ENCODE results near the gene RGS19. TPM values are rescaled to one million over a fixed set of nuclear protein-coding genes. Genes with fewer than 3 reads are reported as not detected.

The RGS19 gene
- total and polyA plus RNA-seq, 11 donors: 3.2 to 25.6 (median 5.3) TPM

DNA sequence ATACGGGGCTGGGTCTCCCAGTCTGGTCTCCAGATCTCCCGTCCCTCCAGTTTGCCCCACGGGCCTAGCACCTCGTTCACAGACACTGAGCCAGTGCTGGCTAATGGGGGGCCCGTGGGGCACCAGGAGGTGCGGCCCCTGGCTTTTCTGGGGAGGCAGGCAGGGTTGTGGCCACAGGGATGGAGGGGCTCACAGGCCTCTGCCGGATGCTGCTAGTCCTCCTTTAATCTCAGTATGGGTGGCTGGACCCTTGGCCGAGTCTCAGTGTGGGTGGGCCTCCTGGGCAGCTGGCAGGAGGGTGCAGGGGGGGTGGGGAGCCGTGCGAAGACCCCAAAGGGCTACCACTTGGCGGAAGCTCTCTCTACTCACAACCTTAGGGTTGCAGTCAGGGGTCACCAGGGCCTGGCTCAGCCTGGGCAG, 28.3 kb downstream of the RGS19 start:
- Histone ChIP-seq H3K27ac (peak overlapping the region; percentile 78 to 96 (median 91)), H3K27me3 (peaks cover 0 to 61% (median 14%) of the 10 kb centered on the region in 9 donors), H3K4me1 (peaks cover 0 to 54% (median 29%) of the 10 kb centered on the region in 12 donors), H3K4me3 (peak overlapping the region in 11 of 12 donors; percentile 20 to 91 (median 61)), H3K9me3 (no peaks in the 10 kb centered on the region), H3K36me3 (peaks cover 0 to 23% (median 8%) of the 10 kb centered on the region in 9 donors)
- WGBS, 4 donors: 67 to 72% (median 69%) methylated on average over 9 to 11 of the region's 11 CpGs
- ATAC-seq: no peak
- TF ChIP-seq POLR2A (IDR thresholded peaks at IDR 0.05): no peak
- TF ChIP-seq, protein P1, sequence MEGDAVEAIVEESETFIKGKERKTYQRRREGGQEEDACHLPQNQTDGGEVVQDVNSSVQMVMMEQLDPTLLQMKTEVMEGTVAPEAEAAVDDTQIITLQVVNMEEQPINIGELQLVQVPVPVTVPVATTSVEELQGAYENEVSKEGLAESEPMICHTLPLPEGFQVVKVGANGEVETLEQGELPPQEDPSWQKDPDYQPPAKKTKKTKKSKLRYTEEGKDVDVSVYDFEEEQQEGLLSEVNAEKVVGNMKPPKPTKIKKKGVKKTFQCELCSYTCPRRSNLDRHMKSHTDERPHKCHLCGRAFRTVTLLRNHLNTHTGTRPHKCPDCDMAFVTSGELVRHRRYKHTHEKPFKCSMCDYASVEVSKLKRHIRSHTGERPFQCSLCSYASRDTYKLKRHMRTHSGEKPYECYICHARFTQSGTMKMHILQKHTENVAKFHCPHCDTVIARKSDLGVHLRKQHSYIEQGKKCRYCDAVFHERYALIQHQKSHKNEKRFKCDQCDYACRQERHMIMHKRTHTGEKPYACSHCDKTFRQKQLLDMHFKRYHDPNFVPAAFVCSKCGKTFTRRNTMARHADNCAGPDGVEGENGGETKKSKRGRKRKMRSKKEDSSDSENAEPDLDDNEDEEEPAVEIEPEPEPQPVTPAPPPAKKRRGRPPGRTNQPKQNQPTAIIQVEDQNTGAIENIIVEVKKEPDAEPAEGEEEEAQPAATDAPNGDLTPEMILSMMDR (IDR thresholded peaks at IDR 0.05): no peak
- DNase-seq: no peak
- intact Hi-C loops (cut with DNase I): no loop called here

DNA sequence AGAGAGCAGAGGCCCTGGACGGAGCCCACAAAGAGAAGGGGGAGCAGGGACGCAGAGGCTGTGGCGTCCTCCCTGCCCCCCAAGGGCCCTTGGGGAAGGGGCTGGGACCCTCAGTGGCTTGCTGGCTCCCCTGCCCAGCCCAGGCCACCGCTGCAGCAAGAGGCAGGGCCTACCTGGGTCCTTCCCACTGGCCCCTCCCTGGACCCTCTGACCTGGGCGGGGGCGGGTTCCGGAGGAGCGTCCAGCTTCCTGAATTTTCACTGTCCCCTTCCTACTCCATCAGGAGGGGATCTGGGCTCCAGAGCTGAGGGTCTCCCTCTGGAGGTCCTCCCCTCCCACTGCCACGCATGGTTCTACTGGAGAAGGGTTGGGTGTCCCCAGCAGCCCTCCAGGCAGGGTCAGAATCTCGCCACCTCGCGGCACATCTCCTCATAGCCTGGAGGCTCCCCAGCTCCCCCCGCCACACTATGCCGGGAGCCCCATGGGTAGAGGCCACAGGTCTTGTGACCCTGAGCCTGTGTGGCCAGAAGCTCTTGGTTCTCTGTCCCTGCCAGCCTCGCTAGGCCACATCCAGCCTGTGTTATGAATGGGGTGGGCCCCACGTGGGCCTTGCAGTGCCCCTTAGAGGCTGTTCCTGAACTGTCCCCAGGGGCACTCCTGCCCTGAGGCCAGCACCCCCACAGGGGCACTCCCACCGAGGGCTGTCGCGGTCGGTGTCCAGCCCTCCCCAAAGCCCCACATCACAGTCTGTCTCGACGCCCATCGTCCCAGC, 28.9 kb downstream of the RGS19 start:
- peaks cover 0 to 51% (median 27%) of the 10 kb centered on the region in 12 donors for H3K4me1 ChIP-seq
- H3K4me3 ChIP-seq: peak overlapping the region; percentile 2 to 91 (median 61)
- TF ChIP-seq, protein P1 (IDR thresholded peaks at IDR 0.05): peak in 4 of 12 donors; percentile 6 to 30 (median 18)
- TF ChIP-seq POLR2A (IDR thresholded peaks at IDR 0.05): no peak
- DNase-seq: peak in 1 of 5 donors; percentile 56
- peak overlapping the region; percentile 78 to 96 (median 91) for H3K27ac ChIP-seq
- peak in 2 of 4 donors; percentile 3 to 5 for ATAC-seq
- intact Hi-C loops (cut with DNase I): no loop called here
- 57 to 73% (median 63%) methylated on average over 16 to 23 of the region's 23 CpGs for WGBS, 4 donors
- H3K9me3 ChIP-seq: no peaks in the 10 kb centered on the region
- H3K27me3 ChIP-seq: peaks cover 0 to 57% (median 14%) of the 10 kb centered on the region in 9 donors
- peaks cover 0 to 23% (median 8%) of the 10 kb centered on the region in 9 donors for H3K36me3 ChIP-seq

DNA sequence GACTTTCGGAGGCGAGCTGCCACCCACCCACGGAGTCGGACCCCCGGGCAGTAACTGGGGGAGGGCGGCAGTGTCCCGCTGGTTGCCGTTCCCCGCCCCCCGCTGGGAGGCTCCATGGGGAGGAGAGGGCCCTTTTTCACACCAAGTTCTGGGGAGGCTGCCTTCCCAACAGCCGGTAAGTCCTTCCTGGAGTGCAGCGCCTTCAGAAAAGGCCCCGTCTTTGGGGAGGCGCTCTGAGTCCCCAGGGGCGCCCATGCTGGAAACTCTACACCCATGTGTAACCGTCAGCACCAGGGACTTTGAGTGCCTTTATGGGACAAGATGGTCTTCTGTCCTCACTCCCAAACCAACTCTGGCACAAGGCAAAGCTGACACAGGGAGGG, 29.4 kb downstream of the RGS19 start:
- Histone ChIP-seq H3K4me3 (peak overlapping the region; percentile 2 to 91 (median 61)), H3K36me3 (peaks cover 0 to 23% (median 8%) of the 10 kb centered on the region in 9 donors), H3K4me1 (peaks cover 0 to 45% (median 24%) of the 10 kb centered on the region in 12 donors), H3K9me3 (no peaks in the 10 kb centered on the region), H3K27ac (peak overlapping the region; percentile 78 to 96 (median 91)), H3K27me3 (peaks cover 0 to 59% (median 14%) of the 10 kb centered on the region in 9 donors)
- ATAC-seq (peak in 3 of 4 donors; percentile 6 to 31 (median 18)), DNase-seq (peak in 2 of 5 donors; percentile 54 to 70)
- WGBS, 4 donors: 14 to 76% (median 34%) methylated on average over 3 to 16 of the region's 16 CpGs
- no peak for TF ChIP-seq POLR2A (IDR thresholded peaks at IDR 0.05)
- TF ChIP-seq, protein P1 (IDR thresholded peaks at IDR 0.05): no peak
- intact Hi-C loops (cut with DNase I): no loop called here

Data from heart left ventricle (tissue), 16 donors.